GM12891 (cell line): Measurements from ENCODE around the gene RBFOX1.

Experiments
- POLR2A ChIP-seq: IDR thresholded peaks from 2 replicates; pipeline ENCODE4 v1.6.1; 2011; ENCODE audit warnings: low read depth, low read length, control low read depth
- POLR2AphosphoS5 ChIP-seq: IDR thresholded peaks from 2 replicates; pipeline ENCODE4 v1.6.1; 2011; ENCODE audit warnings: low read depth, low read length, control low read depth
- SPI1 ChIP-seq: IDR thresholded peaks from 2 replicates; pipeline ENCODE4 v1.6.1; 2011; ENCODE audit warnings: low read depth, low read length, control low read depth
- TAF1 ChIP-seq: IDR thresholded peaks from 2 replicates; pipeline ENCODE4 v1.6.1; 2011; ENCODE audit warnings: low read depth, low read length, control low read depth

- TF ChIP-seq POLR2A: no peak
- no peak for TF ChIP-seq POLR2AphosphoS5
- TF ChIP-seq TAF1: no peak
- no peak for TF ChIP-seq SPI1
Observed at GRCh38 chr16:7390974-7391373, 58.3 kb downstream of the RBFOX1 start.
